DND-41 (cell line): ENCODE results near the gene ASPRV1.

ENCODE experiments used
- ATAC-seq: fragments of 200-7000 bp; cut with Tn5 transposase; 3 replicates; pipeline ENCODE4 v1.9.1; 2021; ENCODE audit warnings: low read depth; ENCODE audit not compliant: insufficient read depth
- DNase-seq: peaks from one replicate; pipeline ENCODE4 v3.0.0-alpha.2; 2020
- H2AFZ ChIP-seq: 2 replicates; pipeline ENCODE4 v1.6.0; 2012; ENCODE audit warnings: low read depth, low read length
- H3K27ac ChIP-seq: 2 replicates; pipeline ENCODE4 v1.5.1; 2012; ENCODE audit warnings: low read length, inconsistent platforms
- H3K27me3 ChIP-seq: fragments of 200-600 bp; sonication (generic); 2 replicates; pipeline ENCODE4 v1.6.0; 2012; ENCODE audit warnings: low read length, mild to moderate bottlenecking, inconsistent platforms; ENCODE audit not compliant: insufficient read depth, poor library complexity
- H3K36me3 ChIP-seq: 2 replicates; pipeline ENCODE4 v1.5.1; 2012; ENCODE audit warnings: low read length, inconsistent platforms; ENCODE audit not compliant: insufficient read depth
- H3K4me1 ChIP-seq: 2 replicates; pipeline ENCODE4 v1.5.1; 2012; ENCODE audit warnings: mild to moderate bottlenecking, low read length; ENCODE audit not compliant: insufficient read depth
- H3K4me2 ChIP-seq: 2 replicates; pipeline ENCODE4 v1.6.0; 2012; ENCODE audit warnings: mild to moderate bottlenecking, moderate library complexity, low read length, inconsistent platforms; ENCODE audit not compliant: insufficient read depth
- H3K4me3 ChIP-seq, 2 experiments: fragments of 200-600 bp in 1 of 2; shearing (Covaris generic) in 1 of 2; 2 replicates each; pipeline ENCODE4 v1.5.1; 2012 to 2016; ENCODE audit warnings: inconsistent platforms in 2 of 2, low read length in 2 of 2, mild to moderate bottlenecking in 2 of 2, low read depth in 1 of 2, moderate library complexity in 1 of 2
- H3K79me2 ChIP-seq: 2 replicates; pipeline ENCODE4 v1.6.0; 2012; ENCODE audit warnings: low read length, inconsistent platforms; ENCODE audit not compliant: insufficient read depth
- H3K9ac ChIP-seq: 2 replicates; pipeline ENCODE4 v1.6.0; 2012; ENCODE audit warnings: low read depth, mild to moderate bottlenecking, inconsistent platforms, low read length, moderate library complexity
- H3K9me3 ChIP-seq: 2 replicates; pipeline ENCODE4 v1.5.1; 2012; ENCODE audit warnings: low read length, moderate library complexity, mild to moderate bottlenecking, inconsistent platforms; ENCODE audit not compliant: insufficient read depth, severe bottlenecking
- H4K20me1 ChIP-seq: 2 replicates; pipeline ENCODE4 v1.6.0; 2012; ENCODE audit warnings: low read length; ENCODE audit not compliant: insufficient read depth
- CTCF ChIP-seq: IDR thresholded peaks from 2 replicates; pipeline ENCODE4 v1.5.1; 2012; ENCODE audit warnings: borderline replicate concordance, low read length, moderate library complexity, mild to moderate bottlenecking; ENCODE audit not compliant: poor library complexity, severe bottlenecking; ENCODE audit errors: extremely low read depth
- EZH2 ChIP-seq: IDR thresholded peaks from 3 replicates; pipeline ENCODE4 v1.6.1; 2012; ENCODE audit warnings: borderline replicate concordance, low read depth, mild to moderate bottlenecking, moderate library complexity, low read length, inconsistent platforms; ENCODE audit not compliant: severe bottlenecking

ASPRV1 gene

GRCh38 chr2:69977186-69977585, 15.8 kb upstream of the ASPRV1 start:
- Histone ChIP-seq H3K27ac (no peak overlapping the region), H4K20me1 (no peaks in the 10 kb centered on the region), H3K4me2 (no peak overlapping the region), H3K9me3 (no peaks in the 10 kb centered on the region), H2AFZ (no peak overlapping the region), H3K79me2 (no peaks in the 10 kb centered on the region), H3K27me3 (no peaks in the 10 kb centered on the region), H3K4me3 (no peak overlapping the region), H3K36me3 (no peaks in the 10 kb centered on the region), H3K4me1 (0 out of 2 replicates have a peak, but pooled peaks cover 7% of the 10 kb centered on the region), H3K9ac (no peak overlapping the region)
- no peak for DNase-seq
- no peak for TF ChIP-seq EZH2
- TF ChIP-seq CTCF: no peak
- no peak for ATAC-seq

DNA sequence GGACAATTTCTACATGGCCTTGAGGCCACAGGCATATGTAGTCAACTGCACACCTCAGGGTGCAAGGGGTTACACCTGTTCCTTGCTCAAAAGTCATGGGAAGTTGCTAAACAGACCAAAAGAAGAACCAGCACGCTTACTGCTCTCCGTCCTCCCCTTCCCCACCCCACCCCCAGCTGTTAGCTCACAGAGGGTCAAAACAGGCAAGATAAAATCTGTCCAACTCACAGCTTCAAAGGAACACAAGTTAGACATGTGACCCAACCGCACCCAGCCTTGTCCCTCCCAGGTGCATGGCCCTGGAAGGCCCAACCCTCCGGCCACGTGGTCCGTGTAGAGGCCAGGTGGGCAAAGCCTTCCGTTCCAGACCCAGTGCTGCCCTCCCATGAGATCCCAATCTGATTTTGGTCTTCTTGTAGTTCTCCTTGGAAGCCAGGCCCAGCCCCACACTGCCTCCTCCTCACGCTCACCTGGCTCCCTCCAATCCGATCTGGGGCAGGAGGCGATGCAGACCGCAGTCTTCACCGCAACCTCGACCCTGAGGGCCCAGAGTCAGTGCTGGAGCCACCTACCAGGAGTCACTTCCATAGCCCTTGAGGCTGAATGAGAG, 14.5 kb upstream of the ASPRV1 start:
- H3K4me2 ChIP-seq: no peak overlapping the region
- H3K27ac ChIP-seq: no peak overlapping the region
- DNase-seq (no peak), ATAC-seq (no peak; the same call in 2 of the 3 replicates)
- no peaks in the 10 kb centered on the region for H3K79me2 ChIP-seq
- H2AFZ ChIP-seq: no peak overlapping the region
- H4K20me1 ChIP-seq: no peaks in the 10 kb centered on the region
- H3K27me3 ChIP-seq: no peaks in the 10 kb centered on the region
- H3K4me1 ChIP-seq: 0 out of 2 replicates have a peak, but pooled peaks cover 7% of the 10 kb centered on the region
- H3K9ac ChIP-seq: no peak overlapping the region
- no peak overlapping the region for H3K4me3 ChIP-seq
- H3K9me3 ChIP-seq: no peaks in the 10 kb centered on the region
- no peaks in the 10 kb centered on the region for H3K36me3 ChIP-seq
- TF ChIP-seq CTCF (no peak), EZH2 (no peak)

DNA sequence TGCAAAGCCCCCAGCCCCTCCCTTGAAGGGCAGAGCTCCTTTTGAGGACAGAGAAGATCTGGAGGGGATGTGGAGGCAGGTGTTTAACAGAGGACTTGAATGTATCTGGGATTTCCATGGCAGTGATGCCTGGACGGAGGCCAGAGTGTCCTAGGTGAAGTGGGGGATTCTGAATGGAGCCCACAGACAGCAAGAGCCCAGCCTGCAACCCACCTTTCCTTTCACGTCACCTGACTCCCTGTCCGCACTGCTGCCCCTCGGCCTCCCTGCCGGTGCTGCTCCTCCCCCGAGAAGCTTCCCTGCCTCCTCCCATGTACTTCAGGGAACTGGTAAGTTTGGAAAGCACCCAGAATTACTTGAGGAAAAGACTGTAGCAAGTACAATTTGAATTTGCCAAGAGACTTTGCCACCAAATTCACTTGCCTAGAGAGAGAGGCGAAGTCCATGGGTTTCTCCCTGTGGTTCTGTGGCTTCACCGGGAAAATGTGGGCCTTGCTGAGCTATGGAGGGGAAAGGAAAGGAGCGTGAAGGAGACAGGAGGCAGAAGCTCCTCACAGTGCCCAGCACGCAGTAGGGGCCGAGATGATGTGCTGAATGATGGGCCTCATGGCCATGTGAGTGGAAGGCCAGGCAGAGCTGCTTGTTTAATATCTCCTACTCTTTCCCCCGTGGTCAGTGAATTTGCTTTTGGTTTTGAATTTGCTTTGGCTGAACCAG, 13.9 kb upstream of the ASPRV1 start:
- DNase-seq (no peak), ATAC-seq (no peak)
- Histone ChIP-seq H3K27ac (no peak overlapping the region), H3K4me3 (no peak overlapping the region), H3K27me3 (no peaks in the 10 kb centered on the region), H3K9me3 (no peaks in the 10 kb centered on the region), H3K9ac (no peak overlapping the region), H3K36me3 (no peaks in the 10 kb centered on the region), H3K4me2 (no peak overlapping the region), H4K20me1 (no peaks in the 10 kb centered on the region), H2AFZ (no peak overlapping the region), H3K4me1 (0 out of 2 replicates have a peak, but pooled peaks cover 7% of the 10 kb centered on the region), H3K79me2 (no peaks in the 10 kb centered on the region)
- no peak for TF ChIP-seq CTCF
